NCI-H2081 (cell line): ENCODE data around the gene CPA2.

Source experiments
- DNase-seq, 2 experiments: peaks; one replicate each; lab custom pipeline; 2025; lab: John Stamatoyannopoulos, UW

Gene CPA2

DNA sequence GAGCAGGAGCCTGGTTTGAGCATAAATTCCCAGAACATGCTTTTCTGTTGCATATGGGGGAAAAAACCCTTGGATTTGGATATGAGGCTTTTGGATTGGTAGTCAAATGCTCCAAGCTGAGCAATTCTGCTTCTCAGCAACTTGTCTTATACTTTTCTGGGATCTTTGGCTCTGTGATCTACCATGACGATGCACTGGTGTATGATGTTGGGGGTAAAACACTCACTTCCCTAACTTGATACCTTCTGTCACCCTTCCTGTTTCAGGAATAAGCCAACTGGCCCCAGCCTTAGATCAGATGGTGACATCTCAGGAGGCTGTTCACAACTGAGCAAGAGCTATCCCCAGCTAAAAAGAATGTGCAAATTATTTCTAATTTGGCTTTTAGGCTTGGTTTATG is 13.2 kb downstream of the CPA2 start:
- DNase-seq, result no peak

DNA sequence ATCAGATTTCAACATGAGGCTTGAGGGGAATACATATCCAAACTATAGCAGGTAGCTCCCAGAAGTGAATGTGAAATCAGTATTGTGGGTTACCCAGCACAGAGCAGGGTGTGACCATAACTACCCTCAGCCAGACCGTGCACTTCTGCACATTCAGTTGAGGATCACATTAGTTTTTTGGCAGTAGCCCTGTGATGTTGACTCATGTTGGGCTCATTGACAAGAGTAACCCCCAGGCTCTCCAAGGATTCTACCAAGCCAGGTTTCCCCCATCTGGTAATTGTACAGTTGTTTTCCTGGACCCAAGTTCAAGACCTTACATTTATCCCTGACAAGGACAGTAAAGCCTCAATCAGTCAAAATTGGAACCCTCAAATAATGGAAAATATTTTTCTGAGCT is 14.6 kb downstream of the CPA2 start:
- DNase-seq, result no peak

DNA sequence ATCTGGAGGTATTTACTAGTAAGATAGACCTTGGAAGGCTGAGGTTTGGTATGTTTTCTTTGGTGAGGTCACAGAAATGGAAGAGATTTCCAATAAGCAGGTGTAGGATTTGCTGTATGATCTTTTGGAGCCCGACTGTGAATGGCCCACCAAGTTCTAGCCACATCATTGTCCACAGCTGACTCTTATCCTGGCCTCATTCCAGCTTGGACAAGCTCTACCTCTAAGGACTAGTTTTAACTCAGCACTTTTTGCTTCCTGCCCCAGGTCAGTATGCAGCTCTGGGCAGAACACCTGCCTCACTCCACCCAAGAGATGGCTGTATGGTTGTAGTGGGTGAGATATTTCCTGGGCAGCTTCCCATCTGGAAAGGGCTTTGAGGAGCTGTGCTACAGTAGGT is 20.2 kb downstream of the CPA2 start:
- no peak for DNase-seq

GRCh38 chr7:130288168-130288567 is 21.5 kb downstream of the CPA2 start:
- no peak for DNase-seq

DNA sequence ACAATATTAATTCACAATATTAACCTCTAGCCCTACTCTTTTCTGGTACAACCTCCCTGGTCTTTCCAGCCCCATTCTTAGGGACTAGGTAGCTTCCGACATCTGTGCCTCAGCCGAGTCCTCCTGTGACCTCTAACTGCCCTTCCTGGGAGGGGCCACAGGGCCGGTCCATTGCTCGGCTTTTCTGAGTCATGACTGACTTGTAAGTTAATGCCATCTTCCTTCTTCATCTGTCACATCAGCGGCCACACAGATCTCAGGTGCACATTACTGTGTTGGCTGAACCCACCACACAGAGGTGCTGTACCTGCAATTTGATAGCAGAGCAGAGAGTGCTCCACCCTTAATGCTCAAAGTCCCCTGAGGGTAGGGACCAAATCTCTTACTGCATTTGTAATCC is 22.2 kb downstream of the CPA2 start:
- no peak for DNase-seq

DNA sequence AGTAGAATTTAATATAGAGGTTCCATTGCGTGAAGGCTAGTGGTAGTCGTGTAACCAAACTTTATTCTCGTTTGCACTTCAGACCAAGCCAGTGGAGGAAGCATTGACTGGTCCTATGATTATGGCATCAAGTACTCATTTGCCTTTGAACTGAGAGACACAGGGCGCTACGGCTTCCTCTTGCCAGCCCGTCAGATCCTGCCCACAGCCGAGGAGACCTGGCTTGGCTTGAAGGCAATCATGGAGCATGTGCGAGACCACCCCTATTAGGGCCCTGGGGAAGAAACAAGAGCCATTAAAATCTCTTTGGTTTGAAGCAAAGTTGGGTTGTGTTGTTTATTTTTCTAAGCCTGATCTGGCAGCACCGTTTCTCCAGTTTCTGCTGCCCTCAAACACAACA is 22.8 kb downstream of the CPA2 start:
- no peak for DNase-seq

DNA sequence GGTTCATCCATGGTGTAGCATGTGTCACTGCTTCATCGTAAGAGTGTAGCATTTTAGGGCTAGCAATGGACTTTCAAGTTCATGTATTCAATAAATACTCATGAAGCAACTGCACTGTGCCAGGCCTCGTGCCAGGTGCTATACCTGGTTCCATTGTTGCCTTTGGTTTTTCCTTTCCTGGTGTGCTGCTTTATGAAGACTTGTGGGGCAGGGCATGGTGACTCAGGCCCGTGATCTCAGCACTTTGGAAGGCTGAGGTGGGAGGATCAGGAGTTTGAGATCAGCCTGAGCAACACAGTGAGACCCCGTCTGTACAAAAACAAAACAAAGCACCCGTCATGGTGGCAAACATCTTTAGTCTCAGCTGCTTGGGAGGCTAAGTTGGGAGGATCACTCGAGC is 24.1 kb downstream of the CPA2 start:
- no peak for DNase-seq

DNA sequence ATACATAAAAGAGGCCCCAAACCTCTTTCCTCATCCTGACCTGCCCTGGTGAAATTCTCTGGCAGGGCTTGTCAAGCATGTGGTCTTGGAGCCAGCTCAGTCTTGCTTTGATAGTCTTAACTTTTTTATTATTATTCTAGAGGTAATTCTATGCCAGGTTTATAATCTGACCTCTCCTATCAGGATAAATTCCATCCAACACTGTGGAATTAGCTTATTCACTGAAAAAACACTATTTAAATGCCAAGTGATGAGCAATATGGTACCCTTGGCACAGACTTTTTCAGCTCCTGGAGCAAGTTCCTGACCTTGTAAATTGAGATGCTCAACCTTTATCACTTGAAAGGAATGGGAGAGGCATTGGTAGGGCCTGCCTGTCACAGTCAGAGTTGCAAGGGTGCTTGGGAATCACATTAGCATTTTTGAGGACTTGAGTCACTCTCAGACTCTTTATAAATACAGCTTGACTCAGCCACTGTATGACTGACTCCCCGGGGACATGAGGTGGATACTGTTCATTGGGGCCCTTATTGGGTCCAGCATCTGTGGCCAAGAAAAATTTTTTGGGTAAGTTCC is 26.1 kb downstream of the CPA2 start, which contains the start of gene CPA4:
Gene CPA4, plus strand, starts transcription at position 480 of the 576 bp plus-strand sequence. Its CDS starts 20 bp downstream, at position 500.
- DNase-seq, result no peak

DNA sequence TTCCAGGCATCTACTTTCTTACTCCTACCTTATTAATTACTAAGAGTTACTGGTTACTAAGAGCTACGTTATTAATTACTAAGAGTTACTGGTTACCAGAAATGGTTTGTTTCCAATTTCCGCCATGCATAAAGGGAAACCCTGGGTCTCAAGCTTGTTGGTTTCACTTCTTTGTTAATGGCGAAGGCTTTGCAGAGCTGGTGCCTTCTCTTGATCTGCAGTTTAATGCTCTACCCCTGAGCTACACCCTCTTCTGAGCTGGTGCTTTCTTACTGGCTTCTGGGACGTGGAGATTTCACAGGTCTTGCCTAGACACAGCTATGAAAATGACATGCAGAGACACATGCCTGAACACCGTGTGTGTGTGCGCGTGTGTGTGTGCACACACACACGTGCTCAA is 26.9 kb downstream of the CPA2 start:
- no peak for DNase-seq

- DNase-seq, result no peak
Observed at GRCh38 chr7:130294314-130294713, 27.7 kb downstream of the CPA2 start.

DNA sequence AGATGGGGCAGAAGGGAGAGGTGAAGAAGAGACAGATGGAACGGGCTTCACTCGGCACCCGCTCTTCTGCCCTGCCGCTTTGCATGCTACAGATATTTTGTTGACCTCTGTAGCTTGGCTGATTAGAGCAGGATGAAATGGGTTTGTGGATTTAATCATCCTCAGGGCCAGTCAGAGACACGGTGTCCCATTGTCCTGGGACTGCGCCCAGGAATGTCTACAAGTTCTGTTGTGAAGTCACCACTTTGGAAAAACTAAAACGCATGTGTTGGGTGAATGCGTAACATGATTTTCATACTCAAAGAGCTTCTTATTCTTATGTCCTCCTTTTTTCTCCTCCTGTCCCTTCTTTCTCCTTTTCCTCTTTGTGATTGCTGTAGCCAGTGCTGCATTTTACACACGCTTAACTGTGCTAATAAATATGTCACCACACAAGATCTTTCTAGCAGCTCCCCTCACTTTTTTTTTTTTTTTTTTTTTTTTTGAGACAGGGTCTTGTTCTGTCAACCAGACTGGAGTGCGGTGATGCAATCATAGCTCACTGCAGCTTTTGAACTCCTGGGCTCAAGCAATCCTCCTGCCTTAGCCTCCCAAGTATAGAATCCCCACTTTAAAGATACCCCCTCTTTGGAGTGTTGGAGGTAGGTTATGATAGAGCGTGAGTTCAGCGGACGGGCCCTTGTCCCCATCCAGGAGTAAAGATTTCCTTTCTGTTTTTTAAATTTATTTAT is 29.7 kb downstream of the CPA2 start:
- no peak for DNase-seq

GRCh38 chr7:130297628-130298543 is 31.2 kb downstream of the CPA2 start:
- DNase-seq, result no peak

GRCh38 chr7:130298544-130299326 is 32.1 kb downstream of the CPA2 start:
- no peak for DNase-seq

DNA sequence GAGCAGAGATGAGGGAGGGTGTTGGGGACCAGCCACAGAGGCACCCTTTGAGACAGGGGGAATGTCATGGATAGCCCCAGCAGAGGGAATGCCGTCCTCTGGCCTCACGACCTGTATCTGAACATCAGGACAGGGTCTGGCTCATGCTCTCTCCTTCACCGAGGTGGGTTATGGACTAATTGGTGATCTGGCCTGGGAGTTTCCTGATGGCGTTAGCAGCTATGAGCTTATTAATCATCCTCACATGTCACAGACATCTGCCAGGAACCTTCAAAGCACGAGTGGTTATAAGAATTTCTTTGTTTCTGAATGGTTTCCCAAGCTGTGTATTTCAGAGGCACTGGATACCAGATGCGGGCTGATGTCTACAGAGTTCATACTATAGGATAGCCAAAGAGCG is 33.2 kb downstream of the CPA2 start:
- DNase-seq, result no peak

DNA sequence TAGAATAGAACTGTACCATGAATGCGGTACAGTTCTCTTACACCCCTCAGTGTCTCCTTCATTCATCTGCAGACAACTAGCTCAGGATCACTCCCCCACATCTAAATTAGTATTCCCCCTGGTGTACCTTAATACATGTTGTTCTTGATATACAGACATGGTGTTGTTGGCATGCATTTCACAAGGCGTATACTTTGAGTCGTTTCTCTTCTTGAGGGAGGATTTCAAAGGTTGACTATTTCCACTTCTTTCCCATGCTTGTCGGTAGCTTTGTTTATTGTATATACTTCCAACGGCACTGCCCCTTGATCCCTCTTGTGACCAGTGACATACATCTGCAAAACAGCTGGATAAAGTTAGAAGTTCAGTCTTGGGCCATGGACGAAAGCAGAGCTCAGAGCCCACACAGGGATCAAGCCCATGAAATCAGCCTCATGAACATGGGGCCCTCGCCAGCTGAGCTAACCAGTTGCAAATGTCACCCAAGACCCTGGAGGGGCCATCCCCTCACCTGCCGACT is 34.9 kb downstream of the CPA2 start:
- no peak for DNase-seq

- DNase-seq, result no peak
Observed at GRCh38 chr7:130302649-130303048, 36.0 kb downstream of the CPA2 start.

DNA sequence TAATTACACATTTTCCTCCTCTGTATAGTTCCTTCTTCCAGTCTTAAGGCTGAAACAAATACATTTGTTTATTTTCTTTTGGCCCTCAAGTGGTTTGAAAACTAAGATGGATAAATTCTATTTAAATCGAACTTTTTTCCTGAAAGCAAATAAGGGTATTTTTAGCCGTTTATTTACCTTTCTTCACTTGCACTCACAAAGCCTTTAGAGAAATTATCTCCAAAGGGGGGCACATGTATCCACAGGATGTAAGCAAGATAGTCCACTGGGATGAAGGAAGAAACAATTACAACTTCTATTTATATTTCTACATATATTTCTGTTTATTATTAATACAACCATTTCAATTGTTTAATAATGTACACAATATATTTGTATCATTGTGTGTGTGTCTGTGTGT is 36.5 kb downstream of the CPA2 start:
- DNase-seq, result peak in 1 of 2 experiments; percentile 37

DNA sequence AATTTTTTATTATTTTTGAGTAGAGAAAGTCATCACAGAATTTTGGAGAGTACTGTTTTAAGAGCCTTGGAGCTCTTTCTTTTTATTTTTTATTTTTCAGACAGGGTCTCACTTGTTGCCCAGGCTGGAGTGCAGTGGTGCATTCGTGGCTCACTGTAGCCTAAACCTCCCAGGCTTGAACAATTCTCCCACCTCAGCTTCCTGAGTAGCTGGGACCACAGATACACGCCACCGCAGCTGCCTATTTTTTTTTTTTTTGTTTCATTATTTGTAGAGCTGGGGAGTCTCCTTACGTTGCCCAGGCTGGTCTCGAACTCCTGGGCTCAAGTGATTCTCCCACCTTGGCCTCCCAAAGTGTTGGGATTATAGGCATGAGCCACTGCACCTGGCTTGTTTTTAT is 36.9 kb downstream of the CPA2 start:
- DNase-seq, result no peak

DNA sequence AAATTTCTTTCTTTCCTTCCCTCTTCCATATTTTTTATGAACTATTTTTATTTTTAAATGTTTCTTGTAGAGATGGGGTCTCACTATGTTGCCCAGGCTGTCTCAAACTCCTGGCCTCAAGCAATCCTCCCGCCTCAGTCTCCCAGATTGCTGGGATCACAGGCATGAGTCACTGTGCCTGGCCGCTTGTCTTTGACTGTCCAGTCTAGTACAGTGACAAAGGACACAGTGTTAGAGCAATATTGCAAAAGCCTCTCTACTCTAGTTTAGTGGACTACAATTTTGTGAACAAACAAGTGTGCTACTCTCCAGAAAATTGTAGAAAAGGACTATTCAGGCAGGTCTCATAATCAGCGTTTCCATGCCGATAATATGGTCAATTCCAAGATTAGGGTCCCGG is 37.3 kb downstream of the CPA2 start:
- DNase-seq, result no peak

DNA sequence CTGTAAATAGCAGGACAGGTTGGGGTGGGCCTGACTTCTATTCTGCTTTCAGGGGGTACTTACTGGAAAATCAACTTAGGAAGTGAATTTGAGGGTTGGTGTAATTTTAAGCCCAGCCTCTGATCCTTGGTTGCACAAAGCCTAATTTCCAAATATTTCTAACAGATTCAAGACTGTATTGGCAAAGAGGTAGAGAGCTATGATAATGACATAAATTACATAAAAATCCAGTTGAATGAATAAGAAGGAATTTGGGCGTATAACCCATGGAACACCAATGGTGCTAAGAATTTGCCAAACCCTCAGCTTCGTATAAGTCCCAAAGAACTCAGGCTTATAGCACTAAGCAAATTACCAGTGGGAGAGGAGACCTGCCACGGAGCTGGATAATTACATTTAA is 38.2 kb downstream of the CPA2 start:
- no peak for DNase-seq

- peak; percentile 91 to 98 for DNase-seq
Observed at GRCh38 chr7:130305433-130306042, 38.9 kb downstream of the CPA2 start.
